Measurements from ENCODE around the gene ALG1. TPM values are rescaled to one million over a fixed set of nuclear protein-coding genes. Genes with fewer than 3 reads are reported as not detected.
"Not testable (repeated sequence)": the region's sequence is repeated elsewhere in the genome, so short reads cannot be mapped to it uniquely, and the experiment has no call there.

ALG1 gene
- total and polyA plus RNA-seq, 2 donors (not counting 3 experiments of a cell fraction or from before 2014, with no cell fraction given): 33.7 to 46.0 TPM

GRCh38 chr16:5108505-5109158, 37.0 kb downstream of the ALG1 start:
- ChIA-PET CTCF (no interaction called here), POLR2A (no interaction called here)
- no TSS peak for BruUV-seq (replicated peaks)
- Histone ChIP-seq H4K20me1 (replicated peaks; ENCODE audit: control insufficient read depth, extremely low read depth, insufficient read depth, low read length) (no peaks in the 10 kb centered on the region), H3K36me3 (ENCODE audit: control insufficient read depth in 2 of 2, extremely low read depth in 1 of 2, insufficient read depth in 2 of 2, low read length in 2 of 2) (no peaks in the 10 kb centered on the region), H2AFZ (ENCODE audit: low read depth, low read length) (no peak overlapping the region), H3K4me2 (ENCODE audit: insufficient read depth, low read length) (no peak overlapping the region), H3K9me1 (replicated peaks; ENCODE audit: control insufficient read depth, extremely low read depth, insufficient read depth, low read length) (no peaks in the 10 kb centered on the region), H3K4me1 (ENCODE audit: control insufficient read depth, extremely low read depth, insufficient read depth, low read length) (no peaks in the 10 kb centered on the region), H3K79me2 (ENCODE audit: control insufficient read depth, insufficient read depth, low read length) (no peaks in the 10 kb centered on the region), H3K27ac (ENCODE audit: insufficient read depth, low read depth, low read length) (no peak overlapping the region), H3K27me3 (ENCODE audit: control insufficient read depth in 2 of 2, insufficient read depth in 2 of 2, low read length in 2 of 2) (no peaks in the 10 kb centered on the region), H3K4me3 (replicated peaks in 1 of 3; ENCODE audit: insufficient read depth in 1 of 3, low read depth in 1 of 3, low read length in 3 of 3) (no peak overlapping the region), H3K9ac (replicated peaks; ENCODE audit: extremely low read depth, insufficient read depth, low read length) (no peak overlapping the region), H3K9me3 (replicated peaks; ENCODE audit: control insufficient read depth, insufficient read depth, low read length) (no peaks in the 10 kb centered on the region)
- no peak for DNase-seq (ENCODE audit: low read depth, low spot score)
- dilution Hi-C loops (cut with MboI; ENCODE audit: extremely low pct_ligation_motif_present, low sequenced_read_pairs): no loop called here
- no peak for FAIRE-seq
- intact Hi-C loops (cut with micrococcal nuclease): no loop called here
- TF ChIP-seq MAX (IDR thresholded peaks at IDR 0.05; ENCODE audit: insufficient read depth, insufficient read length) (no peak), FOS (IDR thresholded peaks at IDR 0.05; ENCODE audit: borderline replicate concordance, insufficient read depth, low read length) (no peak), POLR2AphosphoS5 (IDR thresholded peaks at IDR 0.05; ENCODE audit: insufficient read depth, low read depth, low read length) (no peak), EZH2 (IDR thresholded peaks at IDR 0.05; ENCODE audit: borderline replicate concordance, low read depth, low read length, severe bottlenecking) (no peak), JUN (IDR thresholded peaks at IDR 0.05; ENCODE audit: borderline replicate concordance, insufficient read depth, insufficient read length, low read depth) (no peak), POLR2A (IDR thresholded peaks at IDR 0.05; ENCODE audit: low read depth, low read length) (no peak), GATA2 (IDR thresholded peaks at IDR 0.05; ENCODE audit: insufficient read depth, insufficient read length, low read depth, low read length) (no peak), CTCF (IDR thresholded peaks at IDR 0.05; ENCODE audit: extremely low read depth in 1 of 2, insufficient read depth in 1 of 2, low read depth in 1 of 2, low read length in 2 of 2) (no peak), MYC (IDR thresholded peaks at IDR 0.05; ENCODE audit: low read depth, low read length) (no peak)

GRCh38 chr16:5110933-5111332, 39.3 kb downstream of the ALG1 start:
- H3K27ac ChIP-seq (ENCODE audit: insufficient read depth, low read depth, low read length); H3K9me1 ChIP-seq (replicated peaks; ENCODE audit: control insufficient read depth, extremely low read depth, insufficient read depth, low read length); dilution Hi-C loops (cut with MboI; ENCODE audit: extremely low pct_ligation_motif_present, low sequenced_read_pairs); H3K4me3 ChIP-seq (replicated peaks in 1 of 3; ENCODE audit: insufficient read depth in 1 of 3, low read depth in 1 of 3, low read length in 3 of 3); POLR2A ChIA-PET; DNase-seq (ENCODE audit: low read depth, low spot score); BruUV-seq (replicated peaks); H4K20me1 ChIP-seq (replicated peaks; ENCODE audit: control insufficient read depth, extremely low read depth, insufficient read depth, low read length); H3K4me1 ChIP-seq (ENCODE audit: control insufficient read depth, extremely low read depth, insufficient read depth, low read length); H3K9ac ChIP-seq (replicated peaks; ENCODE audit: extremely low read depth, insufficient read depth, low read length); intact Hi-C loops (cut with micrococcal nuclease); FAIRE-seq; H3K9me3 ChIP-seq (replicated peaks; ENCODE audit: control insufficient read depth, insufficient read depth, low read length); H3K79me2 ChIP-seq (ENCODE audit: control insufficient read depth, insufficient read depth, low read length); CTCF ChIA-PET; H3K4me2 ChIP-seq (ENCODE audit: insufficient read depth, low read length); H3K36me3 ChIP-seq (ENCODE audit: control insufficient read depth in 2 of 2, extremely low read depth in 1 of 2, insufficient read depth in 2 of 2, low read length in 2 of 2); H2AFZ ChIP-seq (ENCODE audit: low read depth, low read length); H3K27me3 ChIP-seq (ENCODE audit: control insufficient read depth in 2 of 2, insufficient read depth in 2 of 2, low read length in 2 of 2): not testable (repeated sequence)

DNA sequence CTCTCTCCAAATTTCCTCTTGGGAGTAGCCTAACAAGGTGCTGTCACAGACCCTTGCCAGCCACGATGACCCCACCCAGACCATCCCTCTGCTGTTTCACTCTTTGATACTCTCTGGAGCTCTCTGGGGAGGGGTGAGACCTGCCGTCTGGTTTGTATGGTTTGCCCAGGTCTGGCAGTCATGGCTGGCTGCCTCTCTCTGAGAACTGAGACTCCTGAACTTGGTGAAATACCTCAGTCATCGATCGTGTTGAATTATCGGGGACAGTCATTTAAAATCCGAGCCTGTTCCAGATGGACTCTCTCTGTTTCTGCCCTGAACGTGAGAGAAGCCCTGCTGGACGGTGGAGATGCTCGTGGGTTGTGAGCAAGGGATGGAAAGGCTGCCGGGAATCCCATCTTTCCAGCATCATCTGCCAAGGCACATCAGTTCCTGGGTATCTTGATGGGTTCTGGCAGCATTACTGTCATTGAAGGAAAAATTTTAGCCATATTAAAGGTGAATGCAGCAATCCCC, 45.2 kb downstream of the ALG1 start:
- H3K9ac ChIP-seq (replicated peaks; ENCODE audit: extremely low read depth, insufficient read depth, low read length); intact Hi-C loops (cut with micrococcal nuclease); H2AFZ ChIP-seq (ENCODE audit: low read depth, low read length); H4K20me1 ChIP-seq (replicated peaks; ENCODE audit: control insufficient read depth, extremely low read depth, insufficient read depth, low read length); H3K4me3 ChIP-seq (replicated peaks in 1 of 3; ENCODE audit: insufficient read depth in 1 of 3, low read depth in 1 of 3, low read length in 3 of 3); H3K79me2 ChIP-seq (ENCODE audit: control insufficient read depth, insufficient read depth, low read length); H3K36me3 ChIP-seq (ENCODE audit: control insufficient read depth in 2 of 2, extremely low read depth in 1 of 2, insufficient read depth in 2 of 2, low read length in 2 of 2); H3K4me1 ChIP-seq (ENCODE audit: control insufficient read depth, extremely low read depth, insufficient read depth, low read length); H3K27me3 ChIP-seq (ENCODE audit: control insufficient read depth in 2 of 2, insufficient read depth in 2 of 2, low read length in 2 of 2); H3K9me1 ChIP-seq (replicated peaks; ENCODE audit: control insufficient read depth, extremely low read depth, insufficient read depth, low read length); CTCF ChIA-PET; BruUV-seq (replicated peaks); FAIRE-seq; H3K4me2 ChIP-seq (ENCODE audit: insufficient read depth, low read length); H3K27ac ChIP-seq (ENCODE audit: insufficient read depth, low read depth, low read length); DNase-seq (ENCODE audit: low read depth, low spot score); dilution Hi-C loops (cut with MboI; ENCODE audit: extremely low pct_ligation_motif_present, low sequenced_read_pairs); H3K9me3 ChIP-seq (replicated peaks; ENCODE audit: control insufficient read depth, insufficient read depth, low read length); POLR2A ChIA-PET: not testable (repeated sequence)
